ENCODE measurements around the gene MMP23B.
"Not testable (repeated sequence)": the region's sequence is repeated elsewhere in the genome, so short reads cannot be mapped to it uniquely, and the experiment has no call there.

The MMP23B gene

GRCh38 chr1:1638528-1638927, 6.6 kb downstream of the MMP23B start:
- H3K4me3 ChIP-seq (replicated peaks in 1 of 2; ENCODE audit: low read depth in 2 of 2, low read length in 2 of 2); DNase-seq (ENCODE audit: low read depth in 2 of 2): not testable (repeated sequence)

GRCh38 chr1:1639368-1639767, 7.4 kb downstream of the MMP23B start:
- not testable (repeated sequence) for H3K4me3 ChIP-seq (replicated peaks in 1 of 2; ENCODE audit: low read depth in 2 of 2, low read length in 2 of 2); DNase-seq (ENCODE audit: low read depth in 2 of 2)

- not testable (repeated sequence) for DNase-seq (ENCODE audit: low read depth in 2 of 2); H3K4me3 ChIP-seq (replicated peaks in 1 of 2; ENCODE audit: low read depth in 2 of 2, low read length in 2 of 2)
Measured at GRCh38 chr1:1640081-1640480, 8.1 kb downstream of the MMP23B start.

- not testable (repeated sequence) for H3K4me3 ChIP-seq (replicated peaks in 1 of 2; ENCODE audit: low read depth in 2 of 2, low read length in 2 of 2); DNase-seq (ENCODE audit: low read depth in 2 of 2)
Measured at GRCh38 chr1:1640711-1641461, 8.9 kb downstream of the MMP23B start.

GRCh38 chr1:1646326-1646725, 14.4 kb downstream of the MMP23B start:
- not testable (repeated sequence) for H3K4me3 ChIP-seq (replicated peaks in 1 of 2; ENCODE audit: low read depth in 2 of 2, low read length in 2 of 2); DNase-seq (ENCODE audit: low read depth in 2 of 2)

GRCh38 chr1:1647567-1648241, 15.7 kb downstream of the MMP23B start:
- DNase-seq (ENCODE audit: low read depth in 2 of 2); H3K4me3 ChIP-seq (replicated peaks in 1 of 2; ENCODE audit: low read depth in 2 of 2, low read length in 2 of 2): not testable (repeated sequence)

- H3K4me3 ChIP-seq (replicated peaks in 1 of 2; ENCODE audit: low read depth in 2 of 2, low read length in 2 of 2); DNase-seq (ENCODE audit: low read depth in 2 of 2): not testable (repeated sequence)
Measured at GRCh38 chr1:1648265-1648664, 16.3 kb downstream of the MMP23B start.

GRCh38 chr1:1658583-1659549, 26.9 kb downstream of the MMP23B start, which contains the start of gene CDK11B:
TSS of gene CDK11B (minus strand) at chr1:1659004. CDS start at chr1:1657485, 1,519 bp downstream.
- peak within 1 kb of the TSS; percentile 49 to 62 for H3K4me3 ChIP-seq (replicated peaks in 1 of 2; ENCODE audit: low read depth in 2 of 2, low read length in 2 of 2)
- DNase-seq (ENCODE audit: low read depth in 2 of 2): peak; percentile 98 to 99

- H3K4me3 ChIP-seq (replicated peaks in 1 of 2; ENCODE audit: low read depth in 2 of 2, low read length in 2 of 2); DNase-seq (ENCODE audit: low read depth in 2 of 2): not testable (repeated sequence)
Measured at GRCh38 chr1:1662392-1662791, 30.4 kb downstream of the MMP23B start.

GRCh38 chr1:1662830-1663560, 31.0 kb downstream of the MMP23B start:
- DNase-seq (ENCODE audit: low read depth in 2 of 2); H3K4me3 ChIP-seq (replicated peaks in 1 of 2; ENCODE audit: low read depth in 2 of 2, low read length in 2 of 2): not testable (repeated sequence)

GRCh38 chr1:1664318-1664717, 32.3 kb downstream of the MMP23B start:
- not testable (repeated sequence) for DNase-seq (ENCODE audit: low read depth in 2 of 2)

GRCh38 chr1:1664941-1665814, 33.2 kb downstream of the MMP23B start:
- no peak overlapping the region for H3K4me3 ChIP-seq (replicated peaks in 1 of 2; ENCODE audit: low read depth in 2 of 2, low read length in 2 of 2)
- TF ChIP-seq CTCF (IDR thresholded peaks at IDR 0.05; ENCODE audit: low read depth, low read length): no peak
- no peak for DNase-seq (ENCODE audit: low read depth in 2 of 2)

More at GRCh38 chr1:1664318-1664717, 32.3 kb downstream of the MMP23B start:
- not testable (repeated sequence) for H3K4me3 ChIP-seq (replicated peaks in 1 of 2; ENCODE audit: low read depth in 2 of 2, low read length in 2 of 2)

All from cardiac fibroblast (primary cell).